Transverse colon (tissue), 4 donors: ENCODE results near the gene DENND1A. TPM values are rescaled to one million over a fixed set of nuclear protein-coding genes. Genes with fewer than 3 reads are reported as not detected.

Experiments
- DNase-seq: peaks from one replicate; pipeline ENCODE4 v3.0.0-alpha.2; 2019
- H3K27ac ChIP-seq, 4 donors: fragments of 200-600 bp; sonication (generic); 2 replicates each; pipeline ENCODE4 v1.5.1; 2016 to 2018; ENCODE audit warnings: inconsistent platforms in 4 of 4
- H3K27me3 ChIP-seq: fragments of 200-600 bp; sonication (generic); 2 replicates; pipeline ENCODE4 v1.5.1; 2017; ENCODE audit warnings: inconsistent platforms
- H3K36me3 ChIP-seq, 4 donors: fragments of 200-600 bp; sonication (generic); 2 replicates each; pipeline ENCODE4 v1.5.1; 2017 to 2019; ENCODE audit warnings: inconsistent platforms in 4 of 4
- H3K4me1 ChIP-seq, 4 donors: fragments of 200-600 bp; sonication (generic); 2 replicates each; pipeline ENCODE4 v1.5.1; 2017 to 2020; ENCODE audit warnings: inconsistent platforms in 4 of 4
- H3K4me3 ChIP-seq, 4 donors: fragments of 200-600 bp; sonication (generic); 1 replicate in 1 of 4; 2 replicates in 3 of 4; pipeline versions ENCODE4 v1.5.1 to v1.6.1; 2017 to 2019; ENCODE audit warnings: inconsistent platforms in 4 of 4
- H3K9me3 ChIP-seq, 2 donors: fragments of 200-600 bp; sonication (generic); 2 replicates each; pipeline ENCODE4 v1.5.1; 2017 to 2019; ENCODE audit warnings: inconsistent platforms in 2 of 2
- EP300 ChIP-seq: sonication (generic); formaldehyde crosslinking; IDR thresholded peaks from one replicate; pipeline ENCODE4 v1.6.1; 2017; ENCODE audit warnings: antibody characterized with exemption, low read depth
- POLR2A ChIP-seq: fragments of 450-650 bp; IDR thresholded peaks from one replicate; pipeline ENCODE4 v1.6.1; 2016; ENCODE audit warnings: antibody characterized with exemption, mild to moderate bottlenecking, moderate library complexity
- POLR2AphosphoS5 ChIP-seq, 3 donors: sonication (generic); formaldehyde crosslinking; IDR thresholded peaks; one replicate each; pipeline ENCODE4 v1.6.1; 2016; ENCODE audit warnings: antibody characterized with exemption in 3 of 3
- WGBS, 2 donors: methylation state at CpG; one replicate each; pipeline ENCODE4 v1.1.5; 2018; ENCODE audit warnings: low coverage in 1 of 2; 5-methylcytosine and 5-hydroxymethylcytosine counted together
- in situ Hi-C, 4 donors: fragments of 200-750 bp; cut with MboI; loops; one replicate each; pipeline versions ENCODE4 v1.15.0 to v1.15.1; 2017; ENCODE audit warnings: low sequenced_read_pairs in 3 of 4, low pct_ligation_motif_present in 1 of 4, low pct_unique_long_range_greater_than_20kb in 1 of 4
- intact Hi-C: fragments of 100-400 bp; cut with DNase I; formaldehyde crosslinking; loops from one replicate; pipeline ENCODE4 v1.15.1; 2023; ENCODE audit warnings: low total_unique reads
- total RNA-seq, 4 donors: library from RNA; depleted of rRNA; stranded (reverse); fragments of >200 nt; gene quantifications; one replicate each; pipeline ENCODE4 v1.1.0, GENCODE V29; 2016
- TF ChIP-seq, protein P1 (sequence below), 5 experiments: fragments of 200-600 bp in 3 of 5; fragments of 450-650 bp in 2 of 5; sonication (generic) in 3 of 5; IDR thresholded peaks; 1 replicate in 2 of 5; 2 replicates in 3 of 5; pipeline ENCODE4 v1.5.1; 2016 to 2017; ENCODE audit warnings: antibody characterized with exemption in 5 of 5, inconsistent platforms in 3 of 5, mild to moderate bottlenecking in 2 of 5, moderate library complexity in 1 of 5

The DENND1A gene
- total RNA-seq, 4 donors from 2014 or later = 12.5 to 78.6 (median 40.0) TPM

- H3K4me3 ChIP-seq = no peak overlapping the region
- intact Hi-C loops (no loop called here), in situ Hi-C loops (no loop called here)
- DNase-seq = no peak
- no peaks in the 10 kb centered on the region for H3K27me3 ChIP-seq
- H3K9me3 ChIP-seq = no peaks in the 10 kb centered on the region
- H3K4me1 ChIP-seq = no peaks in the 10 kb centered on the region
- no peak overlapping the region for H3K27ac ChIP-seq
- H3K36me3 ChIP-seq = peaks cover 0 to 22% (median 6%) of the 10 kb centered on the region in 4 donors
- TF ChIP-seq POLR2A (no peak), EP300 (no peak), POLR2AphosphoS5 (IDR thresholded peaks at IDR 0.05) (no peak)
- TF ChIP-seq, protein P1, sequence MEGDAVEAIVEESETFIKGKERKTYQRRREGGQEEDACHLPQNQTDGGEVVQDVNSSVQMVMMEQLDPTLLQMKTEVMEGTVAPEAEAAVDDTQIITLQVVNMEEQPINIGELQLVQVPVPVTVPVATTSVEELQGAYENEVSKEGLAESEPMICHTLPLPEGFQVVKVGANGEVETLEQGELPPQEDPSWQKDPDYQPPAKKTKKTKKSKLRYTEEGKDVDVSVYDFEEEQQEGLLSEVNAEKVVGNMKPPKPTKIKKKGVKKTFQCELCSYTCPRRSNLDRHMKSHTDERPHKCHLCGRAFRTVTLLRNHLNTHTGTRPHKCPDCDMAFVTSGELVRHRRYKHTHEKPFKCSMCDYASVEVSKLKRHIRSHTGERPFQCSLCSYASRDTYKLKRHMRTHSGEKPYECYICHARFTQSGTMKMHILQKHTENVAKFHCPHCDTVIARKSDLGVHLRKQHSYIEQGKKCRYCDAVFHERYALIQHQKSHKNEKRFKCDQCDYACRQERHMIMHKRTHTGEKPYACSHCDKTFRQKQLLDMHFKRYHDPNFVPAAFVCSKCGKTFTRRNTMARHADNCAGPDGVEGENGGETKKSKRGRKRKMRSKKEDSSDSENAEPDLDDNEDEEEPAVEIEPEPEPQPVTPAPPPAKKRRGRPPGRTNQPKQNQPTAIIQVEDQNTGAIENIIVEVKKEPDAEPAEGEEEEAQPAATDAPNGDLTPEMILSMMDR (IDR thresholded peaks at IDR 0.05) = no peak
- WGBS, 2 donors = 97 to 100% methylated on average over 1 to 11 of the region's 11 CpGs
These were observed 489.7 kb downstream of the DENND1A start for GRCh38 chr9:123440256-123440655.

GRCh38 chr9:123438821-123439220 lies 491.1 kb downstream of the DENND1A start:
- Histone ChIP-seq H3K9me3 (no peaks in the 10 kb centered on the region), H3K4me3 (no peak overlapping the region), H3K27ac (no peak overlapping the region), H3K36me3 (peaks cover 0 to 22% (median 6%) of the 10 kb centered on the region in 4 donors), H3K27me3 (no peaks in the 10 kb centered on the region), H3K4me1 (no peaks in the 10 kb centered on the region)
- in situ Hi-C loops (no loop called here), intact Hi-C loops (no loop called here)
- 80 to 98% methylated on average over 2 to 4 of the region's 4 CpGs for WGBS, 2 donors
- TF ChIP-seq, protein P1 (IDR thresholded peaks at IDR 0.05) = no peak
- TF ChIP-seq POLR2A (no peak), EP300 (no peak), POLR2AphosphoS5 (IDR thresholded peaks at IDR 0.05) (no peak)
- no peak for DNase-seq

- TF ChIP-seq, protein P1 (IDR thresholded peaks at IDR 0.05) = no peak
- TF ChIP-seq EP300 (no peak), POLR2AphosphoS5 (IDR thresholded peaks at IDR 0.05) (no peak), POLR2A (no peak)
- no peaks in the 10 kb centered on the region for H3K27me3 ChIP-seq
- in situ Hi-C loops = no loop called here
- no peak for DNase-seq
- H3K36me3 ChIP-seq = peaks cover 0 to 22% (median 6%) of the 10 kb centered on the region in 4 donors
- intact Hi-C loops = no loop called here
- 81 to 89% methylated on average over 3 to 8 of the region's 8 CpGs for whole genome bisulfite sequencing, 2 donors
- H3K27ac ChIP-seq = no peak overlapping the region
- H3K9me3 ChIP-seq = no peaks in the 10 kb centered on the region
- H3K4me1 ChIP-seq = no peaks in the 10 kb centered on the region
- H3K4me3 ChIP-seq = no peak overlapping the region
These were observed 491.6 kb downstream of the DENND1A start for GRCh38 chr9:123438321-123438720.

DNA sequence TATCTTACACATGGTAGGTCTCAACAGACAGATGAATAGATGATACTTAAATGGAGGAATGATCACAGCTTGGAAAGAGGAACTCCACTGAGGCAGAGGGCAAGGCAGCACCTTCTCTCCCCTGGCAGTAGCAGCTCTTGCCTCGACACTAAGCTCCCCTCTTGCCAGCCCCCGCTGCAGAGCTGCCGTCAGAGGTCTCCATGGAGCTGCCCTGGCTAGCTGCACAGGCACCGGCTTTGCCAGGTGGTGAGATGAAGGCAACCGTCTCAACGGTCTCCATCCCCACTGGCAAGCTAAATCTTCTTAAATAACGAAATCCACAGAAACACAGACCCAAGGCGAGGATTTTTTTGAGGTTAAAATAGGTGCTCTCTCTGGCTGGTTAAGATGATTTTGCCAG lies 492.7 kb downstream of the DENND1A start:
- H3K36me3 ChIP-seq = peaks cover 0 to 22% (median 6%) of the 10 kb centered on the region in 4 donors
- DNase-seq = no peak
- H3K4me3 ChIP-seq = no peak overlapping the region
- intact Hi-C loops = no loop called here
- no peaks in the 10 kb centered on the region for H3K9me3 ChIP-seq
- in situ Hi-C loops = no loop called here
- H3K27me3 ChIP-seq = no peaks in the 10 kb centered on the region
- no peak overlapping the region for H3K27ac ChIP-seq
- TF ChIP-seq POLR2A (no peak), POLR2AphosphoS5 (IDR thresholded peaks at IDR 0.05) (no peak), EP300 (no peak)
- TF ChIP-seq, protein P1 (IDR thresholded peaks at IDR 0.05) = no peak
- H3K4me1 ChIP-seq = no peaks in the 10 kb centered on the region
- 96% methylated on average over 8 of the region's 8 CpGs; no CpG with 5 or more reads in 1 of the 2 donors for WGBS, 2 donors
